ENCODE results near the gene RBM28.
"Not testable (repeated sequence)": the region's sequence is repeated elsewhere in the genome, so short reads cannot be mapped to it uniquely, and the experiment has no call there.

The RBM28 gene

DNA sequence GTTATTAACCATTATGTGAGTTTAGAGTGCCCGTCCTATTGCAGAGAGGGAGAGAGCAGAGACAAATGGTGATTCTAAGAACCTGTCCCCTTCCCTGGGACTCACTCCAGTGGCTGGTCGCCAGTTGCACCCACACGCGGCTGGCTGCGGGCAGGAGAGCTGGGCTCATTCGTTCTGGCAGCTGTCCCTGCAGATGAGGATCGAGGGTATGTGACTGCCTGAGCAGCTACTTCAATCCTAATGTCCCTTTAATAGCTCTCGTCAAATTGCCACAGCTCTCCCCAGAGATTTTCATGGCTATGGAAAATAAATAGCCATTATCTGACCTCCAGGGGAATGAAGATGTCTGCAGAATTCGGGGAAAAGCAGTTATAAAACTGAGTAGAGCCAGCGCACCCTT is 41.6 kb downstream of the RBM28 start:
- in situ Hi-C loops (cut with MboI; ENCODE audit: low sequenced_read_pairs), result no loop called here

DNA sequence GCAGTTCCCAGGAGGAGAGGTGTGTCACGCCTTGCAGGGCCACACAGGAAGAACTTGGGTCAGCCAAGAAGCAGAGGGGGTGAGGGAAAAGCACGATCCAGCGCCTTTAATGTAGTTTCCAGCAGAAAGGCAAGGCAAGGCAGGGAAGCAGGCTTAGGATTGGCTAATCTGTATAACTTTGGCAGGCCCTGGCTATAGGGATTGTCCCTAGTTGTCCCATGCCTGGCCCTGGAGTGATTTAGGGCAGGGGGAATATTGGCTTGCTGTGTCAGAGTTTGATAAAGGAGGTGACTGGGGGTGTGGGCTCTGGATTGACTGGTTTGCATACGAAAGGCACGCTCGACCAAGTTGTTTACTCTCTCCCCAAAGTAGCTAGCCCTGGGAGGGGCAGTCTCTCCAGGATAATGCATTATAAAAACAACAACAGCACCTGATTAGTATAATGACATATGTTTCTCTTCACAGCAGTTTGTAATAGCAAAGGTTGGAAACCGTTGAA is 44.5 kb downstream of the RBM28 start:
- in situ Hi-C loops (cut with MboI; ENCODE audit: low sequenced_read_pairs), result no loop called here

DNA sequence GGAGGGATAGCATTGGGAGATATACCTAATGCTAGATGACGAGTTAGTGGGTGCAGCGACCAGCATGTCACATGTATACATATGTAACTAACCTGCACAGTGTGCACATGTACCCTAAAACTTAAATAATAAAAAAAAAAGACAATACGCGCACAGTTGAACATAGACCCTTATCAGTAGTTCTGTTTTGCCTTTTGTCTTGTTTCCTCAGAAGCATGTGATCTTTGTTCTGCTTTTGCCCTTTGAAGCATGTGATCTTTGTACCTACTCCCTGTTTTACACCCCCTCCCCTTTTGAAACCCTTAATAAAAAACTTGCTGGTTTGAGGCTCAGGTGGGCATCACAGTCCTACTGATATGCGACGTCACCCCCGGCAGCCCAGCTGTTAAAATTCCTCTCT is 45.7 kb downstream of the RBM28 start:
- in situ Hi-C loops (cut with MboI; ENCODE audit: low sequenced_read_pairs), result not testable (repeated sequence)

DNA sequence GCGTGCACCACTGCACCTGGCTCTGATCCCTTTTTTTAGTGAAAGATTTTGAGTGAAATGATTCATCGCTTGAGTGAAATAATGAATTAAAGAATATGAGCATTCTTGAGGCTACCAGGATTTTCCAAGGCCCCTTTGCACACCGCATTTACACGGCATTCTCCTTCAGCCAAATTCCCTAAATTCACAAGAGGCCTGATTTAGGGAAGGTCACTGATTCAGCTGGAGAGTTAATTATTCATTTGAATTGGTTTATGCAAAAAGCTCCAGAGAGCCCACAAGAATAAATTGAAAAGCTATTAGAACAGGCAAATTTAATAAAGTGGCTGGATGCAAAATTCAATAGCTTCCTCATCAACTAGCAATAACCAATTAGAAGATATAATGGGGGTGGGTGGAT is 56.2 kb downstream of the RBM28 start:
- in situ Hi-C loops (cut with MboI; ENCODE audit: low sequenced_read_pairs), result no loop called here

DNA sequence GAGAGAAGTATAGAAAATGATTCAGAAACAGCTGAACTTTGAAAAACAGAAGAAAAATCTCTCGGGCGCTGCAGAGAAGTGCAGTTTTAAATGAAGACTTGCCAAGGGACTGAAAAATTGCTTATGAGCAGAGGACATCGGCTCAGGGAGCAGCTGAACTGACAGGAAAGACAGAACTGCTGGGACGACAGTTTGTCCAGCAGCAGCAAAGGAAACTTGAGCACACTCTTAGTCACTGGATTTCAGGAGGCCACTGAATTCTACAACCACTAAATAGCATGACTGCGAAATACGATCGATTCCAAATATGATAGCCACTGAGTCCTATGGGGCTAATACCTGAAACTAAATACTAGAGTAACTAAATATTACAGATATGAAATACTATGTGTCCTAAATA is 59.6 kb downstream of the RBM28 start:
- in situ Hi-C loops (cut with MboI; ENCODE audit: low sequenced_read_pairs), result no loop called here

DNA sequence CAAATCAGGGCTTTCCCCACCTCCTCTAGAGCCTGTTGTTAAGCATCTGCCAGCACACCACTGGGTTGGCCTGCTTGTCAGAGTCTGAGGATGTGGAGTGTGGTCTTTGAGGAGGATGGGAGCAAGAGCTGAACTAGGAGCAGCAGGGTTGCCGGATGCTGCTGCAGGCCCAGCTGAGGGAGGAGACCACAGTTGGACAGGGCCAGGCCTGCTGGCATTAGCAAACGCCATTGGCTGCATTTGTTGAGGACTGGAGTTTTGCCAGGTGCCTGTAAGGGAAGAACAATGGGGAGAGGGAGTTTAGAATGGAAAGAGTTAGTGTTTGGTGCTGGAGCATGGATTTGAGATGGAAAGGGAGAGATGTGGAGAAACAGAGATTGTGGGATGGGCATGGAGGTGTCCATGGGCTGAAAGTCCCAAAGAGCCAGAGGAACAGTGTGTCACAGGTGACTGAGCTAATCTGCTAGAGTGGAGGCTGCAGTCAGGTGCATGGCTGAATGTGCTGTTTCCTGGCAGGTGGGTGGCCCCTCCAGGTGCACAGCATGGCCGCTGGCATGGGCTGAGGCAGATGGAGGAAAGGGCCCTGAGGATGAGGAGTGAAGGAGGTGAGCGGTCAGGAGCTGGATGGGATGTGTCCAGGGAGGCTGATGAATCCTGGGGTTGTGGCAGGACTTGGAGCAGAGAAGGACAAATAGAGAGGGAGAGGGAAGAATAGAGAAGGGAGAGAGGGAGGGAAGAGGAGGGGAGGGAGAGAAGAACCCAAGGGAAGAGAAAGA is 61.9 kb downstream of the RBM28 start:
- in situ Hi-C loops (cut with MboI; ENCODE audit: low sequenced_read_pairs), result no loop called here

DNA sequence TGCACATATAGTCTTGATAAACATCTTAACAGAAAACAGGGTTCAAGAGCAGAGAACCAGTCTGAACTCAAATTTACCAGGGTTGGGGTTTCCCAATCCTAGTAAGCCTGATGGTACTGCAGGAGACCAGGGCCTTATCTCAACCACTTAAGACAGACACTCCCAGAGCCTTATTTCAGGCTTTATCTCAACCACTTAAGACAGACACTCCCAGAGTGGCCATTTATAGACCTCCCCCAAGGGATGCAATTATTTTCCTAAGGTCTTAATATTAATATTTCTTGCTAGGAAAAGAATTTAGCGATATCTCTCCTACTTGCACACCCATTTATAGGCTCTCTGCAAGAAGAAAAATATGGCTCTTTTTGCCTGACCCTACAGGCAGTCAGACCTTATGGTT is 63.3 kb downstream of the RBM28 start:
- in situ Hi-C loops (cut with MboI; ENCODE audit: low sequenced_read_pairs), result not testable (repeated sequence)

DNA sequence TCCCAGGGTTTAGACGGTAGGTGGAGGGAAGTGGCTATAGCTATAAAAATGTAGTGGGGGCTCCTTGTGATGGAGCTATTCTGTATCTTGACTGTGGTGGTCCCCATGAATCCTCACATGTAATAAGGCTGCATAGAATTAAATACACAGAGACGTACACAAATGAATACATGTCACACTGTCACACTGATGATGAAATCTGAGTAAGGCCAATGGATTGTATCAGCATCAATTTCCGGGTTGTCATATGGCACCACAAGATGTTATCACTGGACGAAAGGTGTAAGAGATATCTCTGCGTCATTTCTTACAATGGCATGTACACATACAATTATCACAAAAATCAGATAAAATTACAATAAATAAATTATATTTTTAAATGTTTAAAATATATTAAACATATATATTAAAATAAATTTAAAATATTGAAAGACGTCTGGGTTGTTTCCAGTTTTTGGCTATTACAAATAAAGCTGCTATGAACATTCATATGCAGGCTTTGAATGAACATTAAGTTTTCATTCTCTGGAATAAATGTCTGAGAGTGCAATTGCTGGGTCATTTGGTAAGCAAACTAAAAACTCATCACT is 64.5 kb downstream of the RBM28 start:
- in situ Hi-C loops (cut with MboI; ENCODE audit: low sequenced_read_pairs), result no loop called here

DNA sequence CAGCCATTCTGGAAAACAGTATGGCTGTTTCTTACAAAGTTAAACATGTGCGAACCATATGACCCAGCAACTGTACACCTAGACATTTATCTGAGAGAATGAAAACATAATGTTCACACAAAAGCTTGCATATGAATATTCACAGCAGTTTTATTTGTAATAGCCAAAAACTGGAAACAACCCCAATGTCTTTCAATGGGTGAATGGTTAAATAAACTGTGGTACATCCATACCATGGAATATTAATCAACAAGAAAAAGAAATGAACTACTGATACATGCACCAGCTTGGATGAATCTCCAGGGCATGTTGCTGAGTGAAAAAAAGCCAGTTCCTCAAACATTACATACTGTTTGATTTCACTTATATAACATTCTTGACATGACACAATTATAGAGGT is 65.3 kb downstream of the RBM28 start:
- in situ Hi-C loops (cut with MboI; ENCODE audit: low sequenced_read_pairs), result no loop called here

DNA sequence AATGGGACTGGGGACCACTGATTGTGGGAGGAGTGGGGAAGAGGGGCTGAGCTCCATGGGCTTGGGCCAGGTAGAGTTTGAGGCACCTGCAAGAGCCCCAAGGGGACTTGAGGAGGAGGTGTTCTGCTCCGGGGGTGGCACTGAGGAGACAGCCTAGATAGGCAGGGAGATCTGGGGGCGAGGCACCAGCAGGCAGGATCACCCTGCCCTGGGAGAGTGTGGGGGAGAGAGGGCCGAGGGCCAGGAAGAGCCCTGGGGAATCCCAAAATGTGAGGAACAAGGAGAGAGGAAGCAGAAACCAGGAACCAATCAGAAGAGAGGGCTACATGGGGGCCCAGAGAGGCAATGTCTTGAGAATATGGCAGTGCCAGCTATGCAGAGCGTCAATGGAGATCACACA is 68.0 kb downstream of the RBM28 start:
- in situ Hi-C loops (cut with MboI; ENCODE audit: low sequenced_read_pairs), result no loop called here

DNA sequence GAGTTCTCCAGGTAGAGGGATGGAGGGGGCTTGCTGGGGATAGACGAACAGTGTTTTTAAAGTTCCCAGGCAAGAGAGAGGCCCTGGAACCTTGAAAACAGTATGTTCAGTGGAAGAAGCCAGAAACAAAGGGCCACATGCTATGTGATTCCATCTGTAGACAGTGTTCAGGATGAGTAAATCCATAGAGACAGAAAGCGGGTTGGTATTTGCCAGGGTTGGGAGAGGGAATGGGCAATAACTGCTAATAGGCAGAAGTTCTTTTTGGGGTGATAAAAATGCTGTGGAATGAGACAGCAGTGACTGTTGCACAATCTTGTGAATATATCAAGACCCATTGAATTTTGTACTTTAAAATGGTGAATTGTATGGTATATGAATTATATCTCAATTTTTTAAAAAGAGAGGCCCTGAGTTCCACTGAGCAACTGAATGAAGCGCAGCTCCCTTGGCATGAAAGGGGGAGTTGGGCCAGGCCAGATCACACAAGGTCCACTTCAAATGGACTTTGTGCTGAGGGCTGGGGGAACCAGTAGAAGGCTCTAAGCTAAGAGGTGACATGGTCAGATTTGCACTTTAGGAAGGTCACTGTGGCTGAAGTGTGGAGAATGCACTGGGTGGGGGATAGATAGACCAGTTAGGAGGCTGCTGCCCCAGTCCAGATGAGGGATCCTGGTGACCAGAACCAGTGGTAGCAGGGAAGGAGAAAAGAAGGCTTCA is 68.7 kb downstream of the RBM28 start:
- in situ Hi-C loops (cut with MboI; ENCODE audit: low sequenced_read_pairs), result no loop called here

DNA sequence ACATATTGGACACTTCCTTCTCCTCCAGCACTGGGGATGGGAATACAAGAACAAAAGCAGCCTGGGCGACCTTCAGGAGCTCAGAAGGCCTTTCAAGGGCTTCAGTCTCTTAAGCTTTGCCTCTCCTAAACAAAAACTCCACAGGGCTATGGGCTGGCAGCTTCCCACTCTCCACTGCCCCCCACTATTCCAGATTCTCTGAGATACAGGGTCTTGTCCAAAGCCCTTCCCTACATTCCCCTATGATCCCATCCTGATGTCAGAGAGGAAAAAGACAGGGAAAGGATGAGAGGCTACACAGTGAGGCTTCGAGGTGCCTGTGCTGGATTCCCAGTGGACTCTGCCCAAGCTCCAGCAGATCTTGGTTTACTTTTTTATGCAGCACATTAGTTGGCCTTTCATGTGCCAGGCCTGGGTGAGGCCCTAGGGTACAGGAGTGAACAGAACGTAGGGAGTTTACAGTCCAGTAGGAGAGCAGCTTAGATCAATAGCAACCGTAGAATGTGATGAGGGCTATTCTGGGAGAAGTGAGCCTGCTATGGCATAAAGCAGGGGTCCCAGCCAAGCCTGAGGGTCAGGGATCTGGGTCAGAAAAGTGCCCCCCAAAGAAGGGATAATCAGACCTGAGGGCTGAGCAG is 69.3 kb downstream of the RBM28 start:
- in situ Hi-C loops (cut with MboI; ENCODE audit: low sequenced_read_pairs), result no loop called here

DNA sequence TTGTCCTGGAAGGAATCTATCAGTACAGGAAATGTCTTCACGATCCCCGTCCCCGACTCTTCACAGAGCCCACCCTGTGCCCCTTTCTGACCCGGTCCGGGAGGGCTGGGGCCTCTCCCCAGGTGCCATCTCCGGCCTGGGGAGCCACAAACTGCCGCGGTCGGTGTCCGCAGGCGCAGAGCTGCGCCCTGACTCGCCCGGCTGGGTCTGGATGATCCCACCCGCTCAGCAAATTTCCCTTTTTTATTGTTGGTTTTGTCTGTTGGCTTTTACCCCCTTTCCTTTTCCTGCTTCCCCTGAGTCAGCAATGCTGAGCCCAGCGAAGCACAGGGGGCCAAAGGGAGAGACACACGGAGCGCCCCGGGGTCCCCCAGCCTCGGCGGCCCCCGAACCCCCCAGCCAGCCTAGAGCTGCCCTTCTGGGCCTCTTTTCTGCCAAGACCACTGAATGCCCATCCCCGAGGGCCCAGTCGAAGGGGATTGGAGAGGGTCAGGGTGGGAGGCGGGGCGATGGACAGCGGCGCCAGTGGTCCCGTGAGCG is 71.7 kb downstream of the RBM28 start:
- in situ Hi-C loops (cut with MboI; ENCODE audit: low sequenced_read_pairs), result no loop called here

DNA sequence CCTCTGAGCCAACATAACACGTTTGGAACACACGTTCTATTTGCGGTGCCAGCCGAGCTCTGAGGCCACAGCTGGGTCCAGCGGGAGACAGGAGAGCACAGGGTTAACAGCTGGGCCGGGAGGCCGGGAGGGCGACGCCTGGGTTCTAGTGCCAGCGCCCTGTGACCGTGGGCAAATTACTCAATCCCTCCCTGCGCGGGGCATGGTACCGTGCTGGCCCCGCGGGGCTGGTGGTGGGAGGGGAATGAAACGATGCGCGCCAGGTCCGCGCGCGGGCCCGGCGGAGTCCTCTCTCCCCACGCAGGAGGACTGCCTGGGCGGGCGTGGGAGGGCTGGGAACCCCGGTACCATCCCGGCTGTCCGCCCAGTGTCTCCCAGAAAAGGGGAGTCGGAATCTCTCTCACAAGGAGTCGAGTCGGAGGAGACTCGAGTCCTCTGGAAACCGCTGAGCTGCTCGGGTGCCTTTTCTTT is 72.2 kb downstream of the RBM28 start:
- in situ Hi-C loops (cut with MboI; ENCODE audit: low sequenced_read_pairs), result no loop called here

DNA sequence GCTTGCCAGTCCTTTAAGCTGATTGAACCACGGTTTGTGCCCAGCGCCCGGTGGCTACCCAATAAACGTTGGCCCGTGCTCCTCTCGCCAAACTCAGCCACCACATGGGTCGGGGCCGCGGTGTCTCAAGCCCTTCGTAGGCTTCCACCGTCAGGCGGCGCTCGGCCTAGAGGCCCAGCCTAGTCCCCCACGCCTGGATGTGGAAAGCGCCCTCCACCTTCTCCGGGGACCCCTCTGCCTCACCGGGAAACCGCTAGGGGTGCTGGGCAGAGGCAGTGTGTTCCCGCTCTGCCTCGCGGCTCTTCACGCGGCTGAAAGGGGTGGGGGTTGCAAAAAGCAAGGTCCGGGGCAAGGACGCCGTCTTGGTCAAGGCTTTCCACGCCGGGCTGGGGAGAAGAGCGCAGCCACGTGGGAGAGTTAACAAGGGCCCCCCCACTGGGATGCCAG is 72.9 kb downstream of the RBM28 start:
- in situ Hi-C loops (cut with MboI; ENCODE audit: low sequenced_read_pairs), result no loop called here

DNA sequence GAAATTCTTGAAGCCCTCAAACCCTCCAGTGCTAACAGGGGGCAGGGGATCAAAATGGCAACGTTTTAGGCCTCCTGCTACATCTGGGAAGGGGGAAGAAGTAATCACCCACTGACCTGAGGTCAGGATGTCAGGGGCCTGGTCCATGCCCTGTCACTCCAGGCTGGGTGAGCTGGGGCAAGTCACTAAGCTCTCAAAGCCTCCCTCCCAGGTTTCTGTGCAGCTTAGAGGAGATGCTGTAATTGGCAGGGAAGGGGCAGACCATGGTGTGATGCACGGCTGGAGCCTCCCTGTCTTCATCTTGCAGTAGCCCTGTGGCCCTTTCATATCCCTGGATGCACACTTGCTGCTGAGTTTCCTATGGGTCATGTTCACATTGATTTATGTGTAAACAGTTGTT is 75.5 kb downstream of the RBM28 start:
- in situ Hi-C loops (cut with MboI; ENCODE audit: low sequenced_read_pairs), result no loop called here

DNA sequence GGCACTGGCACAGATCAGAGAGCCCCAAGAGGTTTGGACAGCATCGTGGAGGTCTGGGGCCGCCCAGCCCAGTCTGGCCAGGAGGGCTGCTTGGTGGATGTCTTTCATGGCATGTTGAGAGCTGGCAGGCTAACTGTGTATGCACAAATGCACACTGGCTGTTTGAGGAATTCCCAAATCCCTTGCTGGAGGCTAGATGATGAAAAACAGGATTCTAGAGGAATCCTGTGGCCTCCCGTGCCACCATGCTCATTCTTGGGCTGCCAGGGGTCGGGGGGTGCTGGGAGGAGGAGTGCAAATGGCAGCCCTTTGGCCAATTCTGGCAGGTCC is 76.1 kb downstream of the RBM28 start:
- in situ Hi-C loops (cut with MboI; ENCODE audit: low sequenced_read_pairs), result no loop called here

DNA sequence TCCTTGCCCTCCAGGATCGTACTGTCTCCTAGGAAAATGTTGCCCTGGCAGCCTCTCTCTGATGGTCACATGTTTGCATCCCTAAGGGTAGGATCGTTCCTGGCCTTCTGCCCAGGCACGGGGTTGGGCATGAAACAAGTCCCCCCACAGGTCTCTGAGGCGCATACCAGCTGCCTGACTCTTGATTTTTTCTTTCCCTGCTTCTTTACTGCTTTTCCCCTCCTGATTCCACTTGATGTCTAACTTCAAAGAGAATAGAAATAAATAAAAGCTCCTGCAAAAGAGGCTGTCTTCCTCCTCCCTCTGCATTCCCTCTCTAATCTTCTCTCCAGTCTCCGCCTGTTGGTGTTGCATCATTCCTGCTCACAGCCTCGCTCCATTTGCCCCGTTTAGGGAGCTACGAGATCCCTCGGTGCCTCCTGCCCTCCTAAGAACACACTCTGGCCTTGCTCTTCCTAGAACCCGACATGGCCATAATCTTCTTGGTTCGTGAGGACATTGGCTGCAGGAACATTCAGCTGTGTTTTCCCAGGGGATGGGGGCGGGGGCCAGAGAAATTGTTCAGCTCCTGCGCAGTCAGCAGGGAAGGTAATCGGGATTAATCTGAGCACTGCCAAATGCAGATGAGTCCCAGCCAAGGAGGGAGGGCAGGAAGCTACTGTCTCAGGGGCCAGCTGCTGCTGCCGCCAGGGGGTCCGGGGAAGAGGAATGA is 76.7 kb downstream of the RBM28 start:
- in situ Hi-C loops (cut with MboI; ENCODE audit: low sequenced_read_pairs), result no loop called here

DNA sequence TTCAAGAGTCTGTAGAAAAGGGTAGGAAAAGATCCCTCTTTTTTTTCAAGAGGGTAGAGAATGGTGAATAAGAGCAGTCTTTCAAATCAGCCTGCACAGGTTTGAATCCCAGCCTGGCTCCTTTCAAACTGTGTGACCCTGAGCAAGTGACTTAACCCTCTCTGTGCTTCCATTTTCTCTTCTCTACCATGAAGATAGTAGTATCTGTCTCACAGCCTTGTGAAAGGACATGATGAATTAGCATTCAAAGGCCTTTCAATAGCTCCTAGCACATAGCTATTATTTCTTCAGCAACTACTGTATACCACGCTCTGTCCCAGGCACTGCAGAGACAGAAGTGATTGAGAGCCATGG is 77.2 kb downstream of the RBM28 start:
- in situ Hi-C loops (cut with MboI; ENCODE audit: low sequenced_read_pairs), result no loop called here

DNA sequence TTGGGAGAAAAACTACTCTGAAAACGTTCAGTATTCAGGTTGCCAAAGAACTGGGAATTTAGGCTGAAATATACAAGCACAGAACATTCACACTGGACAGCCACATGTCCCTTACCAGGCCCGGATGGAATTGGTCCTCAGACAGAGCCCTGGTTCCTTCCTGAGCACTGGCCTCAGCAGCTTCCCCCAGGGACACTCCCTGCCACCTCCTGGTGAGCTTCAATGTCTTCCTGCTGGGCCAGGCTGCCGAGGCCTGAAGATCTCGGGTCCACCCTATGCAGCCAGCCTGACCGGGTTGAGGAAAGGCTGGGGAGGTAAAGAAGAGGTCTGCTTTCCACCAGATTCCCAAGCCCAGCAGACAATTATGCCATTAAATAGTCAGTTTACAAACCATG is 77.8 kb downstream of the RBM28 start:
- in situ Hi-C loops (cut with MboI; ENCODE audit: low sequenced_read_pairs), result no loop called here

Data from HL-60/S4 (cell line).